Calu3 (cell line): ENCODE data around the gene GLCE. TPM values are rescaled to one million over a fixed set of nuclear protein-coding genes. Genes with fewer than 3 reads are reported as not detected.

ENCODE experiments used
- BruUV-seq: library from RNA; stranded (reverse); fragments of 400-500 nt; replicated peaks from 2 replicates; lab custom pipeline; 2021; lab: Mats Ljungman, UMichigan
- CTCF ChIA-PET: fragments of 300-600 bp; sonication (Branson Sonifier 250); formaldehyde crosslinking; loops from one replicate; lab custom pipeline; 2022; ENCODE audit warnings: antibody characterized with exemption; lab: Charles Lee
- DNase-seq: peaks from one replicate; pipeline ENCODE4 v3.0.0; 2022
- H3K27ac Mint-ChIP-seq: one replicate; pipeline ENCODE4 v1.8.0; 2022; ENCODE audit warnings: mixed read lengths; ENCODE audit not compliant: unreplicated experiment
- H3K27me3 Mint-ChIP-seq: one replicate; pipeline ENCODE4 v1.8.0; 2022; ENCODE audit warnings: mixed read lengths; ENCODE audit not compliant: unreplicated experiment
- H3K36me3 Mint-ChIP-seq: one replicate; pipeline ENCODE4 v1.8.0; 2022; ENCODE audit warnings: mild to moderate bottlenecking, moderate library complexity, mixed read lengths; ENCODE audit not compliant: insufficient read depth, unreplicated experiment
- H3K4me1 Mint-ChIP-seq: one replicate; pipeline ENCODE4 v1.8.0; 2022; ENCODE audit warnings: mild to moderate bottlenecking, low read depth, mixed read lengths; ENCODE audit not compliant: unreplicated experiment
- H3K4me3 Mint-ChIP-seq: one replicate; pipeline ENCODE4 v1.8.0; 2022; ENCODE audit warnings: mild to moderate bottlenecking, low read depth, moderate library complexity, mixed read lengths; ENCODE audit not compliant: unreplicated experiment
- H3K9me3 Mint-ChIP-seq: one replicate; pipeline ENCODE4 v1.8.0; 2022; ENCODE audit warnings: low read depth, mixed read lengths; ENCODE audit not compliant: unreplicated experiment
- intact Hi-C: fragments of 100-400 bp; cut with micrococcal nuclease; formaldehyde crosslinking; loops from one replicate; pipeline ENCODE4 v1.10.0; 2022; ENCODE audit not compliant: unreplicated experiment
- total RNA-seq: library from RNA; stranded (reverse); gene quantifications from 2 replicates; pipeline ENCODE4 v1.2.3, GENCODE V29; 2022
- TF ChIP-seq, protein P1 (sequence below): fragments of 200-600 bp; IDR thresholded peaks from one replicate; pipeline ENCODE4 v1.8.0; 2022; ENCODE audit warnings: antibody characterized with exemption; ENCODE audit not compliant: unreplicated experiment

GLCE gene
- total RNA-seq, 1 experiment from 2014 or later, result 22.4 TPM

DNA sequence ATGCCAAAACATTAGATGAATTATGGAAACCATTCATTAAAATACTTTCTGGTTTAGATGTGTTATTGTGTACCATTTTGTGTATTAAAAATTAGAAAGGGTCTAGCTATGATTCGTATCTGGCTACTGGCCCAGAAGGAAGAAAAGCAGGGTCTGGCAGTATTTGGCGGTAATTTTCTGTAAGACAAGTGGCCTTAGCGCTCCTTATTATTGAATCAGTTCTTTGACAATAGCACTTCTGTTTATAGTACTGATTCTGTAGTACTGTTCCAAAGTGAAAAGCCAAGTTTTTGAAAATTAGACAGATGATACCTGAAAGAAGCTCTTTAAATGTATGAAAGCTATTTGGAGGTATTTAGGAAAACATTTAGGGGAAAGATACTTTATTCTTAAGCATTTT, 10.2 kb downstream of the GLCE start:
- Mint-ChIP-seq H3K27ac (no peak overlapping the region), H3K4me1 (peaks cover 12% of the 10 kb centered on the region), H3K4me3 (no peak overlapping the region), H3K36me3 (no peaks in the 10 kb centered on the region), H3K27me3 (no peaks in the 10 kb centered on the region), H3K9me3 (no peaks in the 10 kb centered on the region)
- no TSS peak for BruUV-seq
- no peak for DNase-seq
- CTCF ChIA-PET, result interaction anchor here (0.7 kb wide), 1 partner anchor 27 kb away, joined by 4 read pairs; no protein-coding TSS in a partner anchor
- intact Hi-C loops, result loop anchor here (5.0 kb wide), 1 partner anchor 37 kb away; no protein-coding TSS in a partner anchor
- TF ChIP-seq, protein P1, sequence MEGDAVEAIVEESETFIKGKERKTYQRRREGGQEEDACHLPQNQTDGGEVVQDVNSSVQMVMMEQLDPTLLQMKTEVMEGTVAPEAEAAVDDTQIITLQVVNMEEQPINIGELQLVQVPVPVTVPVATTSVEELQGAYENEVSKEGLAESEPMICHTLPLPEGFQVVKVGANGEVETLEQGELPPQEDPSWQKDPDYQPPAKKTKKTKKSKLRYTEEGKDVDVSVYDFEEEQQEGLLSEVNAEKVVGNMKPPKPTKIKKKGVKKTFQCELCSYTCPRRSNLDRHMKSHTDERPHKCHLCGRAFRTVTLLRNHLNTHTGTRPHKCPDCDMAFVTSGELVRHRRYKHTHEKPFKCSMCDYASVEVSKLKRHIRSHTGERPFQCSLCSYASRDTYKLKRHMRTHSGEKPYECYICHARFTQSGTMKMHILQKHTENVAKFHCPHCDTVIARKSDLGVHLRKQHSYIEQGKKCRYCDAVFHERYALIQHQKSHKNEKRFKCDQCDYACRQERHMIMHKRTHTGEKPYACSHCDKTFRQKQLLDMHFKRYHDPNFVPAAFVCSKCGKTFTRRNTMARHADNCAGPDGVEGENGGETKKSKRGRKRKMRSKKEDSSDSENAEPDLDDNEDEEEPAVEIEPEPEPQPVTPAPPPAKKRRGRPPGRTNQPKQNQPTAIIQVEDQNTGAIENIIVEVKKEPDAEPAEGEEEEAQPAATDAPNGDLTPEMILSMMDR, result no peak

DNA sequence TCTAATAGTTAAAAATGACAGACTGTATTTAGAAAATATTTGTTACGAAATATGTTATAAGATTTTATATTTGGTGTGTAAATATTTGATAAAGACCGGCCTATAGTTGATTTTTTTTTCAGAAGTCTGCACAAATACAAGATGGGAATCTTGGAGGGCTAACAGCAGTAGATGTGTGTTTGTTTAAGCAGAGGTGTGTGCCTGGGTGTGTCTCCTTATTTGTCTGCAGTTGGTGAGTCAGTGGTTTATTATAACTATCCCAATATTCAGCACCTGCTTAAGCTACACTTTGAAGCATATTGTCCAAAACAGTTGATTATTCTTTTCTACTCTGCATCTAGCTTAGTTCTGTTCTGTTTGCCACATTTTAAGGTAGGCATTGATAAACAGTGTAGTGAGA, 12.4 kb downstream of the GLCE start:
- Mint-ChIP-seq H3K4me3 (no peak overlapping the region), H3K27me3 (no peaks in the 10 kb centered on the region), H3K36me3 (no peaks in the 10 kb centered on the region), H3K4me1 (peaks cover 9% of the 10 kb centered on the region), H3K9me3 (no peaks in the 10 kb centered on the region), H3K27ac (no peak overlapping the region)
- intact Hi-C loops, result loop anchor here (5.0 kb wide), 1 partner anchor 34 kb away; no protein-coding TSS in a partner anchor
- CTCF ChIA-PET, result interaction anchor here (0.6 to 1.1 kb wide), 2 partner anchors 12 to 71 kb away, joined by 3 to 4 read pairs; no protein-coding TSS in a partner anchor
- DNase-seq, result peak; percentile 16
- TF ChIP-seq, protein P1, result no peak
- BruUV-seq, result no TSS peak

DNA sequence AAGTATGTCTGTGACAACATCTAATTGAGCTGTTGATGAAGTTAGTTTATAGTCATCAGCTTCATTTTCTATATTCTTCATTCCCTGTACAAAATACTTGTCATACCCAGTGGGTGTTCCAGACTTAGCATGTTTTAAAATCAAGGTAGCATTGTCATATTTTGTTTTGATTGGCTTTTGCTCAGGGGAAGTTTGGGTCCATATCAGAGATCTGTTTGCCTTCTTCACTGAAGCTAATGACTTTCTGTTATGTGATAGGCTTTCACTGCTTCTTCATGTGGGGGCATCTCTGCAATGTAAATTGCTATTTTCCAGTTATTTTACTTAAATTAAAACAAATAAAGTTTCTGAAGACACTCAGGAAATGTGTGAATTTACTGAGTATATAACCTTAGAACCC, 15.1 kb downstream of the GLCE start:
- no peaks in the 10 kb centered on the region for H3K9me3 Mint-ChIP-seq
- BruUV-seq, result no TSS peak
- H3K27me3 Mint-ChIP-seq, result no peaks in the 10 kb centered on the region
- CTCF ChIA-PET, result interaction anchor here (0.6 to 0.7 kb wide), 3 partner anchors 9 to 1242 kb away, joined by 3 to 4 read pairs (median 3); no protein-coding TSS in a partner anchor
- no peak overlapping the region for H3K27ac Mint-ChIP-seq
- TF ChIP-seq, protein P1, result no peak
- DNase-seq, result no peak
- no peak overlapping the region for H3K4me3 Mint-ChIP-seq
- H3K36me3 Mint-ChIP-seq, result no peaks in the 10 kb centered on the region
- peaks cover 9% of the 10 kb centered on the region for H3K4me1 Mint-ChIP-seq
- intact Hi-C loops, result no loop called here

DNA sequence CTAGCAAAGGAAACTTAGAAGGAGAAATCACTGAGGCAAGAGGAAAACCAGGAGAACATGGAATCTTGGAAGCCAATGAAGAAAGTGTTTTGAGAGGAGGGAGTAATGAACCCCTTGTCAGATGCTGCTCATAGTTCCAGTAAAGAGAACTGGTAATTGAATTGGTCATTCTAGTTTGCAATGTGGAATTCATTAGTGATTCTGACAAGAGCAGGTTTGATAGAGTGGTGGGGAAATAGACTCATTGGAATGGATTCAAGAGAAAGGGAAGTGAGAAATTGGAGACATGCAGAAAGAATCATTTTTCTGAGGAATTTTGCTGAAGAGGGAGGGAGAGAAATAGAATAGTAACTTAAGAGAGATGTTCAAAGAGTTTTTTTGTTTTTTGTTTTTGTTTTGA, 21.0 kb downstream of the GLCE start:
- Mint-ChIP-seq H3K9me3 (no peaks in the 10 kb centered on the region), H3K4me1 (no peaks in the 10 kb centered on the region), H3K4me3 (no peak overlapping the region), H3K36me3 (no peaks in the 10 kb centered on the region), H3K27ac (no peak overlapping the region), H3K27me3 (no peaks in the 10 kb centered on the region)
- intact Hi-C loops, result no loop called here
- BruUV-seq, result no TSS peak
- CTCF ChIA-PET, result no interaction called here
- DNase-seq, result no peak
- TF ChIP-seq, protein P1, result no peak
